ENCODE measurements around the gene LCN12.

DNA sequence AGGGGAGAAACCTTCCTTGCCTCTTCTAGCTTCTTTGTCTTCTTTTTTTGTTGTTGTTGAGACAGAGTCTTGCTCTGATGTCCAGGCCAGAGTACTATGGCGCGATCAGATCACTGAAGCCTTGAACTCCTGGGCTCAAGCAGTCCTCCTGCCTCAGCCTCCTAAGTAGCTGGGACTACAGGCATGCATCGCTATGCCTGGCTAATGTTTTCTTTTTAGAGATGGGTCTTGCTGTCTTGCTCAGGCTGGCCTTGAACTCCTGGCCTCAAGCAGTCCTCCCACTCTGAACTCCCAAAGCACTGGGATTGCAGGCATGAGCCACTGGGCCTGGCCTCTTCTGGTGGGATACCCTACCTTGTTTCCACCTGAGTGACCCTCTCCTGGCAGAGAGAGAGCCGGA, 36.8 kb downstream of the LCN12 start:
- TF ChIP-seq YY1 (IDR thresholded peaks at IDR 0.05; ENCODE audit: low read depth) (no peak), CEBPB (IDR thresholded peaks at IDR 0.05) (no peak), EP300 (IDR thresholded peaks at IDR 0.05; ENCODE audit: borderline replicate concordance) (no peak), FOXM1 (IDR thresholded peaks at IDR 0.05; ENCODE audit: borderline replicate concordance, low read depth) (no peak), CREB1 (IDR thresholded peaks at IDR 0.05; ENCODE audit: low read depth) (no peak), TAF1 (IDR thresholded peaks at IDR 0.05; ENCODE audit: low read depth) (no peak), ZBTB7A (IDR thresholded peaks at IDR 0.05; ENCODE audit: low read depth) (no peak), NFIC (IDR thresholded peaks at IDR 0.05) (no peak), TEAD4 (IDR thresholded peaks at IDR 0.05) (no peak), RAD21 (IDR thresholded peaks at IDR 0.05; ENCODE audit: low read depth) (no peak)
- TF ChIP-seq, protein P1, sequence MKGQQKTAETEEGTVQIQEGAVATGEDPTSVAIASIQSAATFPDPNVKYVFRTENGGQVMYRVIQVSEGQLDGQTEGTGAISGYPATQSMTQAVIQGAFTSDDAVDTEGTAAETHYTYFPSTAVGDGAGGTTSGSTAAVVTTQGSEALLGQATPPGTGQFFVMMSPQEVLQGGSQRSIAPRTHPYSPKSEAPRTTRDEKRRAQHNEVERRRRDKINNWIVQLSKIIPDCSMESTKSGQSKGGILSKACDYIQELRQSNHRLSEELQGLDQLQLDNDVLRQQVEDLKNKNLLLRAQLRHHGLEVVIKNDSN (IDR thresholded peaks at IDR 0.05): no peak
- TF ChIP-seq, protein P2, sequence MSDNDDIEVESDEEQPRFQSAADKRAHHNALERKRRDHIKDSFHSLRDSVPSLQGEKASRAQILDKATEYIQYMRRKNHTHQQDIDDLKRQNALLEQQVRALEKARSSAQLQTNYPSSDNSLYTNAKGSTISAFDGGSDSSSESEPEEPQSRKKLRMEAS (IDR thresholded peaks at IDR 0.05): no peak
- TF ChIP-seq, protein P3, sequence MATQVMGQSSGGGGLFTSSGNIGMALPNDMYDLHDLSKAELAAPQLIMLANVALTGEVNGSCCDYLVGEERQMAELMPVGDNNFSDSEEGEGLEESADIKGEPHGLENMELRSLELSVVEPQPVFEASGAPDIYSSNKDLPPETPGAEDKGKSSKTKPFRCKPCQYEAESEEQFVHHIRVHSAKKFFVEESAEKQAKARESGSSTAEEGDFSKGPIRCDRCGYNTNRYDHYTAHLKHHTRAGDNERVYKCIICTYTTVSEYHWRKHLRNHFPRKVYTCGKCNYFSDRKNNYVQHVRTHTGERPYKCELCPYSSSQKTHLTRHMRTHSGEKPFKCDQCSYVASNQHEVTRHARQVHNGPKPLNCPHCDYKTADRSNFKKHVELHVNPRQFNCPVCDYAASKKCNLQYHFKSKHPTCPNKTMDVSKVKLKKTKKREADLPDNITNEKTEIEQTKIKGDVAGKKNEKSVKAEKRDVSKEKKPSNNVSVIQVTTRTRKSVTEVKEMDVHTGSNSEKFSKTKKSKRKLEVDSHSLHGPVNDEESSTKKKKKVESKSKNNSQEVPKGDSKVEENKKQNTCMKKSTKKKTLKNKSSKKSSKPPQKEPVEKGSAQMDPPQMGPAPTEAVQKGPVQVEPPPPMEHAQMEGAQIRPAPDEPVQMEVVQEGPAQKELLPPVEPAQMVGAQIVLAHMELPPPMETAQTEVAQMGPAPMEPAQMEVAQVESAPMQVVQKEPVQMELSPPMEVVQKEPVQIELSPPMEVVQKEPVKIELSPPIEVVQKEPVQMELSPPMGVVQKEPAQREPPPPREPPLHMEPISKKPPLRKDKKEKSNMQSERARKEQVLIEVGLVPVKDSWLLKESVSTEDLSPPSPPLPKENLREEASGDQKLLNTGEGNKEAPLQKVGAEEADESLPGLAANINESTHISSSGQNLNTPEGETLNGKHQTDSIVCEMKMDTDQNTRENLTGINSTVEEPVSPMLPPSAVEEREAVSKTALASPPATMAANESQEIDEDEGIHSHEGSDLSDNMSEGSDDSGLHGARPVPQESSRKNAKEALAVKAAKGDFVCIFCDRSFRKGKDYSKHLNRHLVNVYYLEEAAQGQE (IDR thresholded peaks at IDR 0.05; ENCODE audit: low read depth): no peak

Data from Ishikawa (cell line).